GM23338 (cell line): Measurements from ENCODE around the gene HNRNPM.

Source experiments
- CREB1 ChIP-seq: fragments of 250-450 bp; sonication (Bioruptor Pico); IDR thresholded peaks from 2 replicates; pipeline ENCODE4 v1.5.0; 2020; ENCODE audit warnings: low read depth, mild to moderate bottlenecking, moderate library complexity
- CTCF ChIP-seq, 2 experiments: fragments of 200-600 bp in 1 of 2; sonication (generic) in 1 of 2; conservative IDR thresholded peaks; 2 replicates each; pipeline versions ENCODE4 v1.5.1 to v1.6.1; 2016 to 2017; ENCODE audit warnings: antibody characterized with exemption in 2 of 2, low read depth in 2 of 2, mild to moderate bottlenecking in 2 of 2, moderate library complexity in 1 of 2
- ETS1 ChIP-seq: IDR thresholded peaks from 2 replicates; pipeline ENCODE4 v1.6.1; 2016; ENCODE audit warnings: antibody characterized with exemption
- EZH2 ChIP-seq: fragments of 200-600 bp; sonication (generic); IDR thresholded peaks from one replicate; pipeline ENCODE4 v1.8.0; 2017; ENCODE audit warnings: antibody characterized with exemption, mild to moderate bottlenecking, low read depth; ENCODE audit not compliant: unreplicated experiment
- EZH2phosphoT487 ChIP-seq: fragments of 200-600 bp; sonication (generic); IDR thresholded peaks from one replicate; pipeline ENCODE4 v1.8.1; 2018; ENCODE audit warnings: antibody characterized with exemption; ENCODE audit not compliant: unreplicated experiment
- JUNB ChIP-seq: IDR thresholded peaks from one replicate; pipeline ENCODE4 v1.6.1; 2016; ENCODE audit warnings: antibody characterized with exemption; ENCODE audit not compliant: unreplicated experiment
- POLR2AphosphoS5 ChIP-seq: IDR thresholded peaks from 2 replicates; pipeline ENCODE4 v1.6.1; 2016; ENCODE audit warnings: antibody characterized with exemption, low read depth
- REST ChIP-seq: IDR thresholded peaks from one replicate; pipeline ENCODE4 v1.6.1; 2018; ENCODE audit warnings: antibody characterized with exemption; ENCODE audit not compliant: unreplicated experiment
- STAT1 ChIP-seq: IDR thresholded peaks from one replicate; pipeline ENCODE4 v1.6.1; 2016; ENCODE audit warnings: antibody characterized with exemption; ENCODE audit not compliant: unreplicated experiment
- ZNF114 ChIP-seq: fragments of 250-450 bp; sonication (Bioruptor Pico); IDR thresholded peaks from 2 replicates; pipeline ENCODE4 v1.5.0; 2020; ENCODE audit warnings: mild to moderate bottlenecking, moderate library complexity
- ZNF331 ChIP-seq: fragments of 250-450 bp; sonication (Bioruptor Pico); IDR thresholded peaks from 2 replicates; pipeline ENCODE4 v1.5.0; 2020; ENCODE audit warnings: low read depth, mild to moderate bottlenecking, moderate library complexity

GRCh38 chr19:8453616-8454015 lies 8.8 kb downstream of the HNRNPM start:
- no peak for TF ChIP-seq POLR2AphosphoS5
- TF ChIP-seq CTCF (conservative IDR thresholded peaks at IDR 0.05; ENCODE audit: low read depth in 2 of 2), result no peak
- no peak for TF ChIP-seq EZH2
- no peak for TF ChIP-seq CREB1
- TF ChIP-seq REST, result no peak
- TF ChIP-seq EZH2phosphoT487, result no peak
- TF ChIP-seq ETS1, result no peak
- no peak for TF ChIP-seq ZNF114
- no peak for TF ChIP-seq ZNF331 (CRISPR knock-in tag)
- no peak for TF ChIP-seq STAT1
- TF ChIP-seq JUNB, result no peak
